ENCODE data around the gene ACTN1.
A peak's percentile ranks its signal among the peaks of the same experiment; 100 is the strongest.
"Not testable (repeated sequence)": the region's sequence is repeated elsewhere in the genome, so short reads cannot be mapped to it uniquely, and the experiment has no call there.

The ACTN1 gene

DNA sequence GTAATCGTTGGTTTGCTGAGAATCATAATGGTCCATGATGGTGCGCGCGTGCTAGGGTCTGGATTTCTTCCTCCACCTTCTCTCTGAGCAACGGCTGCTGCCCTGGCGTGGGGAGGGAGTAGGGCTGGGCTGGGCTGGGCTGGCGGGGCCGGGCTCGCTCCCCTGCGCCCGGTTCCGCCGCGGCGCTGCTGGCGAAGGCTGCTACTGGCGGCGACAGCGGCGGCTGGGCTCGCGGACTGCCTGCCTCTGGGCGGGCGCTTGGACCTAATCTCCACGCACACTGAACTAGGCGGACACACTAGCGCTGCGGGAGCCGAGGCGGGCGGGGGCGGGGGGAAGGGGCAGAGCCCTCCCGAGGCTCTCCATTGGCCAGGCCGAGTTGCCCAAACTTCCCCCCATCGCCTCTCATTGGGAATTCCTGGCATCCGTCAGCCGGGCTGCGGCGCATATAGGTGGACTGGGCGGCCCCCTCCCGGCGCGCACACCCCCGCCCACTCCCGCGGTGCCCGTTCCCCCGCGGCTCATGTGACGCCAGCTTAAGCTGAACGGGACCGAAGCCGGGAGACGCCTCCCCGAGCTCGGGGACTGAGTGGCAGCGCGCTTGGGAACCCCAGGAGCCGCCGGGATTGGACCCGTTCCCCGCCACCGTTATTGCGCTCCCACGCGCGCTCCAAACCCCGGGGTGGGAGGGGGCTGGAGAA is at the start of gene ACTN1:
Gene ACTN1 (minus strand): TSS at position 282 of the 701 bp plus-strand sequence. CDS start 246 bp downstream, at position 36.
- DNase-seq: peak; percentile 97

DNA sequence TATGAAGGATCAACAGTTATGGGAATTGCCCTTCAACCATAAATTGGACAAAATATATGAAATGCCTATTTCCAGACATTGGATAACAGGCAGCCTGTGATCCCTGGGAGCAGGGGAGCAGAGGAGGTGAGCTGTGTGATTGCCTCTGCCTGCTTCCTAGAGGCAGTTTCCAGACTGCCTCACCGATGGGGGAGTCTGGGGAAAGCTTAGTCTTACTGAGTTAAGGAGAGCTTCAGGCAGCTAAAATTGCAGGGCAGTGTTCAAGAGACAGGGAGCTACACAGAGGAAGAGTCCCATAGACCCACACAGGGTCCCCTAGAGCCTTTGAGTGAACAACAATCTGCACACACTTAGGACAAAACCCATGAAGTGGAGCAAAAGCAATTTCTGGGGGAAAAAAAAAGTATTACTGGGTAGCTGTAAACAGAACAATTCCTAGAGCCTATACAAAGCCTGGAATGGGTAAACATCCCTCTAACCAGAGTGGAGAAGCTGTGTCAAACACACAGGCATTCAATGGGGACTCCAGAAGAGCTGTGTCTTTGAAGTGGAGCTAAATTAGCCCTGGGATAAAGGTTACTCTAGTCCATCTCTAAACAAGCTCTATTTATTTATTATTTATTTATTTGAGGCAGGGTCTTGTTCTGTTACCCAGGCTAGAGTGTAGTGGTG is 48.3 kb upstream of the ACTN1 start:
- DNase-seq: no peak

DNA sequence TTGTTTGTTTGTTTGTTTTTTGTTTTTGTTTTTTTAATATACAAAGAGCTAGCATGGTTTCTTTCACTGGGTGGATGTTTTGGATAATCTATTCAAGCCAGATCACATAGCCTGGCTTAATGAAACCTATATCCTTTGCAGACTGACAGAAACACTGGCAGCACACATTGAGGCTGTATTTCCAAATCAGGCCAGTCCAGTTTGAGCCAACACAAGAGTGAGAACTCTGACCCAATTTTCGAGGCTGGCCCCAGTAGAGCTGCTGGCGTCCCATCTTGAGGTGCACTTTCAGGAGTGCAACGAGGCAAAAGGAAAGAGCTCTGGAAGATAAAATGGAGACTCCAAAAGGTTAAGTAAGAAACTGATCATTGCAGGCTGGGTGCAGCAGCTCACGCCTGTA is 43.9 kb upstream of the ACTN1 start:
- no peak for DNase-seq

GRCh38 chr14:69022093-69022492 is 43.0 kb upstream of the ACTN1 start:
- DNase-seq: not testable (repeated sequence)

GRCh38 chr14:69017706-69018105 is 38.6 kb upstream of the ACTN1 start:
- no peak for DNase-seq

GRCh38 chr14:69014829-69015259 is 35.7 kb upstream of the ACTN1 start:
- no peak for DNase-seq

DNA sequence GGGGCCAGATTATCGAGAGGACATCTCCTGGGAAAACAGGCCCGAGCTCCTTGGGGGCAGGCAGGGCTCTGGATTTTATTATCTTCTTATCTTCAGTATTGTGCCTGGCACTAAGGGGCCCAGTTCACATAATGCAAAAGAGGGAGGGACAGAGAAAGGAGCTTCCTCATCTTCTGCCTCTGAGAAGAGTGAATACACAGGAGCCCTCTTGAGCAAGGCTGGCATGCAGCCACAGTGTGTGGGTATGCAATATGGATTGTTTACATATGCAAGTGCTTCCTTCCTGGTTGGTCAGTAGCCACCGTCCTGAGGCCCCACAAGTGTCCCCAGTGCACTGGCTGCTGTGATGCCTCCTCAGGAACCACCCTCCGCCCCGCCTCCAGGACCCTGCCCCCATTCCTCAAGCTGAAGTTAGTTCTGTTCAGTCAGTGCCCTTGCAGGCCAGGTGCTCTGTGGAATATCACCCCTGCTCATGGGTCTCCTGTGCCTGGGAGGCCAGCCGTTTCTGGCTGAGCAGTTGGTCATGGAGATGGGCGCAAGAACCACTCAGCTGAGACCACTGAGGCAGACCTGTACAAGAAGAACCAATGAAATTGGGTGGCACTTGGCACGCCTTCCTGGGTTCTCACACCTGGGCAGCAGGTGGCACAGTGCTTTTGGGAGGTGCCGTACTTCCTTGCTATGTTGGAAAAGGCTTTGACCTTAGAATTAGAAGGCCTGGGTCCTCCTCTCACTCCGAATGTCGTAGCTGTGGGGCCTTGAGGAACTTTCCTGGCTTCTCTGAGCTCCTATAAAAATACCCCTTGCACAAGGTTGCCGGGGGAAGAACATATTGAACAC is 35.1 kb upstream of the ACTN1 start:
- DNase-seq: no peak

DNA sequence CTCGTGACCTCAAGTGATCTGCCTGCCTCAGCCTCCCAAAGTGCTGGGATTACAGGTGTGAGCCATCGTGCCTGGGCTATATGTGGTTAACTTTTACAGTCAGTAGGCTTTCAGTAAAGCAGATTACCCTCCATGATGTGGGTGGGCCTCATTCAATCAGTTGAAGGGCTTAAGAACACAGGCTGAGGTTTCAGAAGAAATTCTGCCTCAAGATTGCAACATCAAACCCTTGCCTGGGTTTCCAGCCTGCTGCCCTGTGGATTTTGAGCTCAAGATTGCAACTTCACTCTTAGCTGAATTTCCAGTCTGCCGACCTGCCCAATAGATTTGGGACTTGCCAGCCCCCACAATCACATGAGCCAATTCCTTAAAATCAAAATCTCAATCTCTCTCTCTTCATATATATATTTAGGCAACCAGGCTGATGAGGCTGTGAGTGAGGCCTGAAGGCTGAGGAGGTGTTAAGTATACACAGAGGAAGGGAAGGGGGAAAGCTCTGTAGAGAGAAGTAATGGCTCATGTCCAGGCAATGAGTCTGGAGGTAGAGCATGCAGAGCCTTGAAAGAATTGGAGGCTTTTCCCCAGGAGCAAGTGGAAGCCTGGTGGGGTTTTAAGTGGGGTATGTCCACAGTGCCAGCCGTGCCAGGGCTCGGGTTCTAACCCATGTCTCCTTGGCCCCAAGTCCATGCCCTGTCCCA is 33.3 kb upstream of the ACTN1 start:
- no peak for DNase-seq

- no peak for DNase-seq
These were observed 31.5 kb upstream of the ACTN1 start for GRCh38 chr14:69010648-69011047.

GRCh38 chr14:69008421-69008884 is 29.4 kb upstream of the ACTN1 start:
- peak; percentile 13 for DNase-seq

GRCh38 chr14:69006346-69006745 is 27.2 kb upstream of the ACTN1 start:
- no peak for DNase-seq

- no peak for DNase-seq
These were observed 26.5 kb upstream of the ACTN1 start for GRCh38 chr14:69005432-69006148.

DNA sequence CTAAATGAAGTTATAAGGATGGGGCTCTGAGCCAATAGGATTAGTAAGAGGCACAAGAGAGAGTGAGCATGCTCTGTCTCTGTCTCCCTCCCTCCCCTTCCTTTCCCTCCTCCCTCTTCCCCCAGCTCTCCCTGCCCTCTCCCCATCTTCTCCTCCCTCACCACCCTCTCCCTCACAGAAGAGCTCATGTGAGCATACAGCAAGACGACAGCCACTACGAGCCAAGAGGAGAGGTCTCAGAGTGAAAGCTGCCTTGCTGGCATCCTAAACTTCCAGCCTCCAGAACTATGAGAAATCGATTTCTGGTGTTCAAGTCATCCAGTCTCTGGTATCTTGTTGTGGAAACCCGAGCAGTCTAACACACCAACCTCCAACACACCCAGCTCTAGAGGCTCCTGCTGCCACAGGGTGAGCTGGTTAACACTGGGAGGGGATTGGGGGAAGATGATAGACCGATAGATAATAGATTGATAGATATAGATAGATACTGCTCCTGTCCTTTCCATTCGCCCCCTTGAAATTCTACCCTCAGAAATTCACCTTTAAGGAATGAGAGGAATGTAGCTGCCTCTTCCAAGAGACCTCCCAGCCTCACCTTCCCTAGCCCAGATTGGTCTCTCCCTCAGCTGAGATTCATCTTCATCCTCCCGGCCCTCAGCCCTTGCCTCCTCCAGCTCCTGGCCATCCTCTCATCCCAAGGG is 25.8 kb upstream of the ACTN1 start:
- peak; percentile 46 for DNase-seq

- DNase-seq: no peak
These were observed 24.5 kb upstream of the ACTN1 start for GRCh38 chr14:69003626-69004025.

DNA sequence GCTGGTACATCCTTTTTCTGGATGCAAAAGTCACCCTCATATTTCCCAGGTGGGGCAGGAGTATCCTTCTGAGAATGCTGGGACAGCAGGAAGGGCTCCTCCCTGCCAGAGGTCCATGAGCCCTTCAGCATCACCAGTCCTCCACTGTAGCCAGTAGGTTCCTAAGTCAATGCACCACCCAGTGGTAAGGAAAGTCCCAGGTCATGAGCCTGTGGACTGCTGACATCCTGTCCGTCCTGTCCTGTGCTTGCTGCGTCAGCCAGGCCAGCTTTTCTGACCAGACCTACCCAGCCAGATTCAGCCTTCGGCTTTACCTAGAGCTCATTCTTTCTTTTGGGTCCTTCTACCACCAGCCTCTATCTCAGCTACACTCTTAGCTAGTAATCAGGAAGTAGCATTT is 23.0 kb upstream of the ACTN1 start:
- DNase-seq: peak; percentile 9

DNA sequence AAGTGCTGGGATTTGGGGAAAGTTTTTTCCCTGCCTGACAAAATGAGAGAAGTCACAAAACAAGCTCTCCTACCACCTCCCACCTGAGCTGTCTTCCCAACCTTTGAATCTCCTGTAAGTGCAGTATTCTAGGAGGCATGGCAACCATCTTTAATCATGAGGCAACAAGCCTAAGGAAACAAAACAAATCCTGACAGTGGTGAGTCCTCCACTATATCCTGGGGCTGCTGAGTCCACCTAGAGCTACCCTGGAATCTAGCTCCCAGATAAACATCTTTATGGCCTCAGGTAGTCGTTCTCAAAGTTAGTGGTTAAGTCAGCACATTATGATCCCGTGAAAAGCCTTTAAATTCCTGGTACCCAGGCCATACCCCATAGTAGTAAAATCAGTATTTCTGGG is 22.3 kb upstream of the ACTN1 start:
- DNase-seq: no peak

GRCh38 chr14:68998062-68998461 is 19.0 kb upstream of the ACTN1 start:
- no peak for DNase-seq

- DNase-seq: no peak
These were observed 16.6 kb upstream of the ACTN1 start for GRCh38 chr14:68995731-68996130.

DNA sequence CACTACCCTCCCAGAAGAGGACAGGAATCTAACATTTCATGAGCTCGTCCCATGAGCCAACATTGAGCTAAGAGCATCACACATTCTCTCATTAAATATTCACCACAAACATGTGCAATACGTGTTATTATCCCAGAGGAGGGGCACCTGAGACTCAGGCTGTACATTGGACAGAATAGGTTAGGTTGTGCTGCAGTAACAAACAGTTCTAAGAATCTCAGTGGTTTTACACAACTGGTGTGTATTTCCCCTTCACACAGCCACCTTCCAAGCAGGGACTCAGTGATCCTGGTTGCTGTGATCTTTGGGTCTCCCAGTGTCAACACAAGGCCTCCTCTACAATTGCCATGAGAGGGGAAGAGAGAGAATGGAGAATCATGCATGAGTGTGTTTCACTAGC is 15.0 kb upstream of the ACTN1 start:
- no peak for DNase-seq

DNA sequence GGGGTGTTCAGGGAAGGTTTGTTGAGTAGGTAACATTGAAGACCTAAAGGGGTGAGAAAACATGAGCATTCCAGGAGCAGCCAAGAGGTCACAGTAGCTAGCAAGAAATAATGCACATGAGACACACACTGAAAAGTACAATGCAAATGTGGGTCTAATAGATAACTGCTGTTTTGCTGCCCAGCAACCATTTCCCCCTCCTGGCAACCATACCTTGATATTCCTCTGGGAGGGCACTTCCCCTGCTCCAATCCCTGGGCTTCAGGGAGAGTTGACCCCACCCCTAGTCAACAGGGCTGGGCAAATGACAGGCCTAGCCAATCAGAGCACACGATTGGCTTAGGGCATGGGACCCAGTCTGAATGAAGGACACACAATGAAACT is 8.5 kb upstream of the ACTN1 start:
- peak; percentile 41 for DNase-seq

- no peak for DNase-seq
These were observed 8.0 kb upstream of the ACTN1 start for GRCh38 chr14:68986926-68987652.

Measured in NCI-H82 (cell line).